NCI-H526 treated with DMSO at 0.1 percent for 48 hours (cell line): ENCODE measurements around the gene SAT1.
A peak's percentile ranks its signal among the peaks of the same experiment; 100 is the strongest.
"Not testable (repeated sequence)": the region's sequence is repeated elsewhere in the genome, so short reads cannot be mapped to it uniquely, and the experiment has no call there.

Source experiments
- DNase-seq: peaks from one replicate; lab custom pipeline; 2025; lab: John Stamatoyannopoulos, UW

Gene SAT1

DNA sequence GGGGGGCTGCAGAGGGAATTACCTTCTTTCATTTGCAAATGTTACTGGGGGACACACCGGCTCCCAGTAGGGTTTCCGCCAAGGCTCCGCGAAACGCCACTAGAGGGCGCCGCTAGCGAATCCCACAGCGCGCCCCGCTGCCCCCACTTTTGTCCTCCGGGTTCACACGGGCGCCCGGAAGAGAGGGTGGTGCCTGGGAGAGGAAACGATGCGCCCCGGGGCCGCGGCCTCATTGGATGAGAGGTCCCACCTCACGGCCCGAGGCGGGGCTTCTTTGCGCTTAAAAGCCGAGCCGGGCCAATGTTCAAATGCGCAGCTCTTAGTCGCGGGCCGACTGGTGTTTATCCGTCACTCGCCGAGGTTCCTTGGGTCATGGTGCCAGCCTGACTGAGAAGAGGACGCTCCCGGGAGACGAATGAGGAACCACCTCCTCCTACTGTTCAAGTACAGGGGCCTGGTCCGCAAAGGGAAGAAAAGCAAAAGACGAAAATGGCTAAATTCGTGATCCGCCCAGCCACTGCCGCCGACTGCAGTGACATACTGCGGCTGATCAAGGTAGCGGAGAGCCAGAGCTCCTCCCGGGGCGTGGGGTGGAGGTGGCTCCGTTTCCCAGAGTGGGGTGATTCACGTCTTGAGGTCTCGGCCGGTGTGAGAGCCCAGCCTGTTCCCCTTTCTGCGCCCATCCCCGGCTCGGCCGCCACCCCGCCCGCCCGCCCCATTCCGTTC is at the start of gene SAT1:
TSS of gene SAT1 (plus strand) at position 311 of the 726 bp plus-strand sequence. CDS start at position 490, 179 bp downstream.
- peak; percentile 91 for DNase-seq

GRCh38 chrX:23736030-23736429 is 46.9 kb upstream of the SAT1 start:
- DNase-seq = no peak

DNA sequence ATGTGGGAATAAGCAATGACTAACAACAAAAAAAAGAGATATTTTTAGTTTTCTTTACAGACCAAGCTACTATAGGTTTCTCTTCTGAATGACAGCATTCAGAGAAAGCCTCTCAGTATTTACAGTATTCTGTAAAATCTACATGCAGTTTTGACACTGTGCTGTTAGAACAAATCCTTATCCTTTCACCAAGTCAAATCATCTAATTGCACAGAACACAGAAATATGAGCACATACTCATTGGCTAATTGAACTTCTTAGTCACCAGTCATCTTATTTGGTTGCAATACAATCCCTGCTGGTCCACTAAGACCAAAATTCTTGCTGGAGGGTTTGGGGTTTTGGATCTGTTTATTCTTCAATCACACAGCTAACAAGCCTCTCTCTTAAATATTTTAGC is 45.6 kb upstream of the SAT1 start:
- DNase-seq = no peak

DNA sequence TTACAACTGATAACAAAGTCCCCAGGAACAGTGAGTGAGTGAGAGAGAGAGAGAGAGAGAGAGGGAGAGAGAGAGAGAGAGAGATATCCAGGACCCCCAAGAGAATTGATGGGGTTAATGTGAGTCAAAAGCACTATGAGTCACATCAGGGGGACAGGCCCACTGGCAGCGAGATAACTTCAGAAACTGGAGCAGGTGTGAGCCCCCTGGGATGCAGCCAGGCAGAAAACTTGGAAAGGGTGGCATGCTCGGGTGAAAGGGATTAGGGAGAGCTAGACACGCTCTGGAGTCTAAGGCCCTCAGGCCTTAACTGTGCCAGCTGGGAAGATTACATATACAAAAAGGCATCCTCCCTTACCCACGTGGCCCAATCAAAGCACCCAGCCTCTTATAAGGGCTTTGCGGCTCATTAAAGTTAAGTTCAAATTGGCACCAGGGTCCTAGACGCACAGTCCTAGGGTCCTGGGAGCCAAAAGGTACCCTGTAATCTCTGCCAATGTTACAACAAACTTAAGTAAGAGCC is 40.7 kb upstream of the SAT1 start:
- DNase-seq = peak; percentile 51

DNA sequence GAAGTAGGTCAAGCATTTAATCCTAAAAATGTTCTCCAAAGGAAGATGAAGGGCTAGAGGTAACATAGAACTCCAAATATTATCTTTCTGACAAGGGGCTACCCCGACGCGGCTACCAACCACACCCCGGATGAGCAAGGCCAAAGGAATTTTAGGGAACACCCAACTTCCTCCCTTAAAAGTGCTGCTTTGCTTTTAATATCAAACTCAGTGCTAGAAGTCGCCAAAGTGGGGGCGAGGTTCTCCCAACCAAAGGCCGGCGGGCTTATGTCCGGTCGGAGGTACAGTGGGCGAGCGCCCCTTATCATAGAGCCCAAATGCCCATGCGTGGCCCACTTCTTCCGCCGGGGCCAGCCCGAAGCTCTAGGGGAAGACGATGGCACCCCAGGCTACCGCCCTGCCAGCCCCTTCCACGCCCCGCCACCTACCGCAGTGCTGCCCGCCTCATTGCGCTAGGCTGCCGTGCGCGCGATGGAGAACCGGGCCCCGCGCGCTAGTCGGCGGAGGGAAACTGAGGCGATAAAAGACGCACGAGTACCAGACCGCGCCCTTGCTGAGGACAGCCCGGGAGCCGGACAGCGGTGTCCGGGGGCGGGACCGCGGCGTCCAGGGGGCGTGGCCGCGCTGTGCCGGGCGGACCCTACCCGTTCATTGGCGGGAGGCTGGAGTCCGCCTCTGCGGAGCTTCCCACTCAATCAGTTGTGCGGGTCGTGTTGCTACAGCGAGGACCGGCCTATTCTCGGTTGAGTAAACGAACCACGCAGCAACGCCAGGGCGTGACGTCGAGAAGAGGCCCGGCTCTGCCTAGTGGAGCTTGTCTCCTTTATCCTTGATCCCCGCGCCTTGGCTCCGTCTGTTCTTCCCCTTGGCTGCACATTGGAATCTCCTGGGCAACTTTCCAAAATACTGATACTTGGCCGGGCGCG is 40.0 kb upstream of the SAT1 start, which contains the start of gene ACOT9:
TSS of gene ACOT9 (minus strand) at position 580 of the 926 bp plus-strand sequence. CDS start at position 448, 132 bp downstream.
- DNase-seq = peak; percentile 85

DNA sequence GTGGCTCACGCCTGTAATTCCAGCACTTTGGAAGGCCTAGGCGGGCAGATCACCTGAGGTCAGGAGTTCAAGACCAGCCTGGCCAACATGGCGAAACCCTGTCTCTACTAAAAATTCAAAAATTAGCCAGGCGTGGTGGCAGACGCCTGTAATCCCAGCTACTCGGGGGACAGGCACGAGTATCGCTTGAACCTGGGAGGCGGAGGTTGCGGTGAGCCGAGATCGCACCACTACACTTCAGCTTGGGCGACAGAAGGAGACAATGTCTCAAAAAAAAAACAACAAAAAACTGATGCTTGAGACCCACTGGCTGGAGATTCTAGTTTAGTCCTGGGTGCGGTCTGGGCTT is 39.4 kb upstream of the SAT1 start:
- not testable (repeated sequence) for DNase-seq

DNA sequence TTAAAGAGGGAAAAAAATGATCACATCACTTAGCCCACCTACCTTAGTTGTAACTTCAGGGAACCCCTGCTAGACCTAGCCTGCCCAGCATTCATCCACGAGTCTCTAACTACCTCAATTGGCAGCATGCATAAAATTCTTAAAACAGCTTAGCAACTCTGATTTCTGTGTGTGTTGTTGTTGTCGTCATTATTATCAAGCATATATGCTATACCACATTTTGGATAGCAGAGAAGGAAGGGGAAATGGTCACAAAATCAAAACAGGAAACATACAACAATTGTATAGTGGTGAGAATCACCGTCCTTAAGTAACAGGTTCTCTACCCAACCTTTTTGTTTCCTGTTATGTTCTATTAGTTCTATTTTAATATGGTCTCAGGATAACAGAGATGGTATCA is 37.2 kb upstream of the SAT1 start:
- no peak for DNase-seq

DNA sequence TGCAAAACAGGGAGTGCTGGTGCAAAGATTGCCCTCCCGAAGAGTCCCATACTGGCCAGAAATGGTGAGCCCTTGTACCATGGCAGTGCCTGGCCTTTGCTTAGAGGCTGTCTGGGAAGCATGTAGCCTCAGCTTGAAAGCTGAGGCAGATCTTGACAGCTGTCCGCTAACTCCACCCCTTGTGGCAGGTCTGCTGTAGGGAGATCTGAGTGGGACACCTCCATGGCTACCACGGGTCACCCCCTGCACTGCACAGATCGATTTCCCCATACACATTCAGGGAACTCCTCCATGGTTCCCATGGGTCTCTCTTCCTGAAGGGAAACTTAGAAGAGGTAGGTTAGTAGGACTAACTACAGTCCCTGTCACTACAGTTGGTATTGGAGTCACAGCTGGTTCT is 33.8 kb upstream of the SAT1 start:
- DNase-seq = no peak

DNA sequence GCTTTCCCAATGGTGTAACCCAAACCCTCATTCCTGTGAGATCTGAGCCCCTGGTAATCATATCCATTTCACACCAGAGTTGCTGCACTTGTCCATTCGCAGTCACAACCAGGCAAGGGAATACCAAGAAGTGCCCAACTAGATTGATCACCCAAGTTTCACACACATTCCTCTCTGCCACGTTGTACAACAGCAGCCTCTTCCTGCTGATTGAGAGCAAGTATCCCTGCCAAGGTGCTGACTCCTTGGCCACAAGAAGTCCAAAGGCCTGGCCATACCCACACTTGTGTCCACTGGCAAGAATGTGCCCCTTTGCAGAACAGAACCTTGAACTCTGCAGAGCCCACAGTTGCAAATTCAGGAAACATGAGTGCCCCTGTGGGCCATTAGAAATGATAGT is 33.4 kb upstream of the SAT1 start:
- no peak for DNase-seq

DNA sequence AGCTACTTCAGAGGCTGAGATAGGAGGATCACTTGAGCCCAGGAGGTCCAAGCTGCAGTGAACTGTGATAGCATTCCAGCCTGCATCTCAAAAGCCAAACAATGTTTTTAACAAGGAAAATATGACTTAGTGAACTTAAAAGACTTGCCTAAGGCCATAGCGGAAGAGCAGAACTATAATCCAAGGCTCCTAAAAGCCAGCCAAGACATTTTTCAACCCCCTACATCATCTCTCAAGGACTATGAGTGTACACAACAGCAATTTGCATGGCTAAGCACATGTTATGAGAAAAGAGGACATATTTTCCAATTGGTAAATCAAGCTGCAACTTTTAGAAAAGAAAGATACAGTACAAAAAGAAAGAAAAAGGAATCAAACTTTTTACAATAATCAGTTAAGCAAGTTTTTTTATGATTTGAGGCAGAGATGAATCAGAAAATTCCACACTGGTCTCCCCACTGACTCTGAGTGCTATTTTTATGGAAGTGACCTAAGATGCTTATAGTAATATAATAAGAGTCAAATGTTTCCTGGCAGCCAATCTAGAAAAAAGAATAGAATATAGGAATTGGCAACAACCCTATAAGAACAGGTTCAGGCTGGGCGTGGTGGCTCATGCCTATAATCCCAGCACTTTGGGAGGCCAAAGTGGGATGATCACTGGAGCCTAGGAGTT is 30.1 kb upstream of the SAT1 start:
- no peak for DNase-seq

DNA sequence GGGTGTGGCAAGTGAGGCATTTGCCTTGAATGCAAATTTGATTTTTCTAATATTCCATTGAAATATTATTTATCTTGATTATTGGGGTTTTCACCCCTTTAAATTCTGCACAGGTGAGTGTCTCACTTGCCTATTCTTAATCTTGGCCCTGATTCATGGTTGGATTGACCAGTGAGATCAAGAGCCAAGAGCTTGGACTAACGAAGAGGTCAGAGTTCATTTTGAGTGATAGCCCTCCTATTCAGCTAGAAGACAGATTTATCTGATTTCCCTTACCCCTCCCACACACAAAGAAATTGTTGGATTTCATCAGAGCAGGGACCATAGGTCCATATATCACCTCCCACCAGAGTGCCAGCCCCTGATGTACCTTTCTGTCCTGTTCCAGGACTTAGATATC is 28.3 kb upstream of the SAT1 start:
- DNase-seq = no peak

GRCh38 chrX:23756165-23756564 is 26.8 kb upstream of the SAT1 start:
- DNase-seq = peak; percentile 46

- DNase-seq = no peak
Measured at GRCh38 chrX:23759821-23760220, 23.2 kb upstream of the SAT1 start.

- DNase-seq = no peak
Measured at GRCh38 chrX:23764188-23764984, 18.6 kb upstream of the SAT1 start.

- no peak for DNase-seq
Measured at GRCh38 chrX:23765449-23765848, 17.5 kb upstream of the SAT1 start.

DNA sequence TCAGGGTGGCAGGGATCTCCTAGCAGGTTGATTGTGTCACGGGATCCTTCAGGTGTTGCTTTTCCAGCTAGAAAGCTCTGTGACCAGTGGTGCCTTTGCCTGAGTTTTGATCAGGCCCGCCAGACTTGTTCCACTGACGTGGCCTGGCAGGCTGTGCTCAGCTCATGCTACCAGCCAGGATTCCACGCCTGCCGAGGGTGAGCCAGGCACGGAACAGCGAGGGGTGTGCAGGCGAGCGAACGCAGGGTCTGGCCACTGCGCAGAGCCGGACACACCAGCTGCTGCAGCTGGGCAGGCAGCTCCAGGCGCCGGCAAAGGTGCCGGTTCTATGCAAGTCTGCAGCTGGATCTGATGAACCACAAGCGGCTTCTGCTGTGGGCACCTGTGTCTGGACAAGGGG is 17.1 kb upstream of the SAT1 start:
- no peak for DNase-seq

- no peak for DNase-seq
Measured at GRCh38 chrX:23766650-23767551, 16.1 kb upstream of the SAT1 start.

DNA sequence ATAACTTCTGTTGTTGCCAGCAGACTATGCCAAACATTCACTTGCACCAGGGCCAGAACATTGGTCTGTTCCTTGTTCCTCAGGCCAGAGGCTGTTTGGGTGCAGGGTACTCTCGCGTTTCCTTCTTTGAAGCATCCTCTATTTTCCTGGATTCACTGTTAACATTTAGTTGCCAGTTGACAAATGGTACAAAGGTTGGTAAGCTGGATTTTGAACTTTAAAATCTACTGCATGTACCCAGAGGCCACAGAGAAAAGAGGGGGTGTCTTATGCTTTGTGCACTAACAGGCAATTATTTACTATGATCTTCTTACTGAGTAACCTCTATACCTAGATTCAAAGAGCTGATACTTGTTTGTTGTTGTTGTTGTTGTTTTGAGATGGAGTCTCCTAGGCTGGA is 12.8 kb upstream of the SAT1 start:
- DNase-seq = no peak

- not testable (repeated sequence) for DNase-seq
Measured at GRCh38 chrX:23771086-23771485, 11.9 kb upstream of the SAT1 start.

- no peak for DNase-seq
Measured at GRCh38 chrX:23773601-23774175, 9.3 kb upstream of the SAT1 start.
